ENCODE results near the gene GAB4. TPM values are rescaled to one million over a fixed set of nuclear protein-coding genes. Genes with fewer than 3 reads are reported as not detected.

GAB4 gene
- total and polyA plus RNA-seq, 2 of the 4 experiments (the other 2 are of a cell fraction) = not detected

- Histone ChIP-seq H3K23ac (ENCODE audit: low read depth, low read length) (no peak overlapping the region), H2AK5ac (ENCODE audit: low read depth, low read length) (no peak overlapping the region), H2BK20ac (ENCODE audit: low read depth, low read length) (no peak overlapping the region), H3K4me1 (ENCODE audit: control insufficient read depth, insufficient read depth, low read length) (no peaks in the 10 kb centered on the region), H3K56ac (ENCODE audit: extremely low read depth, insufficient read depth, low read length) (no peak overlapping the region), H2BK5ac (ENCODE audit: low read depth, low read length, poor library complexity, severe bottlenecking) (no peak overlapping the region), H4K5ac (ENCODE audit: low read depth, low read length) (no peak overlapping the region), H3K18ac (ENCODE audit: low read depth, low read length) (no peak overlapping the region), H2AK9ac (replicated peaks; ENCODE audit: low read depth, low read length, poor library complexity) (no peak overlapping the region), H3K79me1 (ENCODE audit: low read depth in 1 of 2, low read length in 2 of 2) (no peaks in the 10 kb centered on the region), H4K8ac (ENCODE audit: low read depth in 2 of 2, low read length in 2 of 2) (no peak overlapping the region), H2BK120ac (ENCODE audit: low read depth, low read length) (no peak overlapping the region), H3K9me3 (ENCODE audit: control insufficient read depth, insufficient read depth, low read length) (peaks cover 45% of the 10 kb centered on the region; the same call in 1 of the 2 replicates), H4K91ac (ENCODE audit: insufficient read depth, low read depth, low read length) (no peak overlapping the region), H2AFZ (replicated peaks; ENCODE audit: low read length, poor library complexity) (no peak overlapping the region), H3K27ac (ENCODE audit: insufficient read depth, low read length) (no peak overlapping the region), H3K27me3 (ENCODE audit: control insufficient read depth, insufficient read depth, low read length) (no peaks in the 10 kb centered on the region), H3K4ac (ENCODE audit: low read depth, low read length) (no peak overlapping the region), H2BK15ac (ENCODE audit: low read depth, low read length) (no peak overlapping the region), H3K14ac (replicated peaks; ENCODE audit: low read depth, low read length) (no peak overlapping the region), H3K9ac (ENCODE audit: low read depth, low read length) (no peak overlapping the region), H3K9me1 (ENCODE audit: insufficient read depth, low read length) (no peaks in the 10 kb centered on the region), H3K4me3 (ENCODE audit: insufficient read depth, low read depth, low read length) (no peak overlapping the region), H3K4me2 (ENCODE audit: low read depth, low read length) (no peak overlapping the region), H4K20me1 (ENCODE audit: insufficient read depth, low read length) (no peaks in the 10 kb centered on the region), H3K36me3 (ENCODE audit: control insufficient read depth, insufficient read depth, low read length) (no peaks in the 10 kb centered on the region)
- no TSS peak for BruUV-seq (replicated peaks)
- WGBS, 2 experiments (ENCODE audit: extremely low coverage in 2 of 2, insufficient read length in 1 of 2) = 97% methylated on average over 6 of the region's 18 CpGs; no CpG with 5 or more reads in 1 of the 2 experiments
- ChIA-PET POLR2A (ENCODE audit: unreplicated experiment) (no interaction called here), CTCF (no interaction called here)
- ATAC-seq (ENCODE audit: low read depth) (no peak), DNase-seq (no peak)
- in situ Hi-C loops (cut with MboI; ENCODE audit: low sequenced_read_pairs) = no loop called here
- TF ChIP-seq FOS (IDR thresholded peaks at IDR 0.05; ENCODE audit: low read depth, low read length) = no peak
- TF ChIP-seq NFE2L2 (IDR thresholded peaks at IDR 0.05; ENCODE audit: low read depth, low read length) = no peak
- TF ChIP-seq RCOR1 (IDR thresholded peaks at IDR 0.05; ENCODE audit: insufficient replicate concordance, low read length) = no peak
- no peak for TF ChIP-seq MXI1 (IDR thresholded peaks at IDR 0.05; ENCODE audit: borderline replicate concordance, low read depth, low read length)
- TF ChIP-seq CTCF (conservative IDR thresholded peaks at IDR 0.05; ENCODE audit: low read depth, low read length) = no peak
- no peak for TF ChIP-seq CHD1 (IDR thresholded peaks at IDR 0.05; ENCODE audit: low read depth, low read length)
- no peak for TF ChIP-seq POLR2A (IDR thresholded peaks at IDR 0.05; ENCODE audit: low read depth, low read length)
- TF ChIP-seq MAZ (IDR thresholded peaks at IDR 0.05; ENCODE audit: borderline replicate concordance, low read depth, low read length) = no peak
- no peak for TF ChIP-seq BHLHE40 (IDR thresholded peaks at IDR 0.05; ENCODE audit: low read depth, low read length)
- no peak for TF ChIP-seq CEBPB (IDR thresholded peaks at IDR 0.05; ENCODE audit: low read depth, low read length)
- no peak for TF ChIP-seq USF2 (IDR thresholded peaks at IDR 0.05; ENCODE audit: low read depth, low read length)
- no peak for TF ChIP-seq RFX5 (IDR thresholded peaks at IDR 0.05; ENCODE audit: low read depth, low read length)
- no peak for TF ChIP-seq RAD21 (IDR thresholded peaks at IDR 0.05; ENCODE audit: low read length)
- no peak for TF ChIP-seq MAFK (IDR thresholded peaks at IDR 0.05; ENCODE audit: low read depth, low read length)
- TF ChIP-seq SMC3 (IDR thresholded peaks at IDR 0.05; ENCODE audit: low read depth, low read length) = no peak
- TF ChIP-seq ELK1 (IDR thresholded peaks at IDR 0.05; ENCODE audit: borderline replicate concordance, low read depth, low read length) = no peak
- dilution Hi-C loops (cut with HindIII; ENCODE audit: low sequenced_read_pairs, unreplicated experiment) = no loop called here
- intact Hi-C loops (cut with micrococcal nuclease) = no loop called here
These were observed 44.7 kb downstream of the GAB4 start for GRCh38 chr22:16963189-16963945.

All from IMR-90 (cell line).